Epithelial cell of esophagus (primary cell): ENCODE measurements around the gene TCOF1.

Experiments
- DNase-seq: peaks from one replicate; pipeline ENCODE4 v3.0.0; 2010; ENCODE audit warnings: low read depth
- H3K4me3 ChIP-seq: 2 replicates; pipeline ENCODE4 v1.5.1; 2011; ENCODE audit warnings: mild to moderate bottlenecking, low read length, control low read depth
- TF ChIP-seq, protein P1 (sequence below): IDR thresholded peaks from 2 replicates; pipeline ENCODE4 v1.5.1; 2011; ENCODE audit warnings: low read depth, mild to moderate bottlenecking, low read length, control low read depth, inconsistent platforms; ENCODE audit not compliant: insufficient read depth; ENCODE audit errors: missing control alignments

Gene TCOF1

DNA sequence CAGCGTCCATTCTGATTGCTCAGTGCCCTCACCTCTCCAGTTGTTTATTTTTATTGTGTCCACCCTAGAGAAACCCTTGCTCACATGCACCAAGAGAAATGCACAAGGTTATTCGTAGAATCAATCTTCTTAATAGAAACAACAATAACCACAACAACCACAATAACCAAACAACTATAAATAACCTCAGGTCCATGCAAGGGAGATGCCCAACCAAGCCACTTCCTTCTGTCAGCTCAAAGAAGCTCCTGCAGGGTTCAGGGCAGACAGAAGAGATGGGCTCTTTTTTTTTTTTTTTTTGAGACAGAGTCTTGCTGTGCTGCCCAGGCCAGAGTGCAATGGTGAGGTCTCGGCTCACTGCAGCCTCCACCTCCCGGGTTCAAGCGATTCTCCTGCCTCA lies 14.9 kb upstream of the TCOF1 start:
- no peak overlapping the region for H3K4me3 ChIP-seq
- TF ChIP-seq, protein P1, sequence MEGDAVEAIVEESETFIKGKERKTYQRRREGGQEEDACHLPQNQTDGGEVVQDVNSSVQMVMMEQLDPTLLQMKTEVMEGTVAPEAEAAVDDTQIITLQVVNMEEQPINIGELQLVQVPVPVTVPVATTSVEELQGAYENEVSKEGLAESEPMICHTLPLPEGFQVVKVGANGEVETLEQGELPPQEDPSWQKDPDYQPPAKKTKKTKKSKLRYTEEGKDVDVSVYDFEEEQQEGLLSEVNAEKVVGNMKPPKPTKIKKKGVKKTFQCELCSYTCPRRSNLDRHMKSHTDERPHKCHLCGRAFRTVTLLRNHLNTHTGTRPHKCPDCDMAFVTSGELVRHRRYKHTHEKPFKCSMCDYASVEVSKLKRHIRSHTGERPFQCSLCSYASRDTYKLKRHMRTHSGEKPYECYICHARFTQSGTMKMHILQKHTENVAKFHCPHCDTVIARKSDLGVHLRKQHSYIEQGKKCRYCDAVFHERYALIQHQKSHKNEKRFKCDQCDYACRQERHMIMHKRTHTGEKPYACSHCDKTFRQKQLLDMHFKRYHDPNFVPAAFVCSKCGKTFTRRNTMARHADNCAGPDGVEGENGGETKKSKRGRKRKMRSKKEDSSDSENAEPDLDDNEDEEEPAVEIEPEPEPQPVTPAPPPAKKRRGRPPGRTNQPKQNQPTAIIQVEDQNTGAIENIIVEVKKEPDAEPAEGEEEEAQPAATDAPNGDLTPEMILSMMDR, result no peak
- DNase-seq, result no peak

DNA sequence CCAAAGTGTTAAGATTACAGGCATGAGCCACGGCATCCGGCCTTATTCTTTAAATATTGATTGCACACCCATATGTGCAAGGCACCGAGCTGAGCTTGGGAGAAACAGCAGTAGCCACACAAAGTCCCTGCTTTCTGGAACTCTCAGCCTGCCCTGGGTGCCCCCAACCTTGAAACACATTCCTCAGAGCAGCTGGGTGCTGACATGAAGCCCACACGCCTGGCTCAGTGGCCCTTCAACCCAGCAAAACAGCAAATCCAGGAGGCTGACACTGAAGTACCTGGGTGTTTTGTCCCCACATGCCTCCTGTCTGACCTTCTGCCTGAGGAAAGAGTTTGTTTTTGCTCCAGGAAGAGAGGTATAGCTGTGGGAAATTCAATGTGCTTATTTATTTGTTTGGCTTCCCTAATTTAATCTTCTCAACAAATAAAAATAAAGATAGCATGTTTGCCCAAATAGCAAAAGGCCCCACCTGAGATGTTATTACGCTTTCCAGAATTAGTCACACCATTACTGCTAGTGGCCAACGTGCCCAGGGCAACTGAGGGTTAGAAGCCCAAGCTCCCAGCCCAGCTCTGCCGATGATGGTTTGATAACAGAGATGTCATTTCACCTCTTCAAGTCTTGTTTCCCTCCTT lies 13.4 kb upstream of the TCOF1 start:
- no peak for DNase-seq
- TF ChIP-seq, protein P1, result no peak
- H3K4me3 ChIP-seq, result no peak overlapping the region

DNA sequence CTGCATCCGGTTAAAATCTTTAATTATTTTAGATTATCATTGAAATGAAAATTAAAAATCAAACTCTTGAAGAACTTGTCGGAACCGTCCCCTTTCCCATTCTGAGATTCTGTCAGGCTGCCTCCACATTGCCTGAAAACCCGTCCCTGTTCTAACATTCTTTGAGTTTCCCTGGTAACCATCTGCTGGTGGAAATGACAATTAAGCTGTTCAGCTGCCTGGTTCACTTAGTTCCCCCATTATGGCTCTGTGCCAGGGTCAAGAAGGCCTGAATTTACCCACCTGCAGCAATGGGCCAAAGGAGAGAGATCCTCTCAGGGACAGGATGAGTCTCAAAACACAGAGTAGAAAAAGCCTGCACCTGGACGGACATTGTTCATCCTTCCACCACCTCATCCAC lies 11.8 kb upstream of the TCOF1 start:
- TF ChIP-seq, protein P1, result no peak
- H3K4me3 ChIP-seq, result no peak overlapping the region
- DNase-seq, result no peak

DNA sequence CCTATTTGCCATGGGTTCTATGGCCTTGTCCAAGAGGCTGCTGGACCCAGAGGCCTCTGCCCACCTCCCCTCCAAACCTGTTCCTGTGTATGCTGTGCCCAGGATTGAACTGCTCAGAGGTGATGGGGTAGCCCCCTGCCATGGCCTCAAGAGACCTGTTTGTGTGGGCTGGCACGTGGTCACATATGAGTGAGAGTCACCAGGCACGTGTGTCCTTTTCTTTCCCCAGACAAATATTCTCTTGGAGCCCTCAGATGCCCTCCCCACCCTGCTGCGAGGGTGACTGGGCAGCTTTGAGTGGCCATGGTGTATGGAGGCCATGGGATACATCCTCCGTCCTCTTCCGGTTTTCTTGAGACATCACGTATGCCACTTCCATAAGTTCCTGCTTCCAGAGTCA lies 10.9 kb upstream of the TCOF1 start:
- H3K4me3 ChIP-seq, result no peak overlapping the region
- no peak for DNase-seq
- TF ChIP-seq, protein P1, result no peak

DNA sequence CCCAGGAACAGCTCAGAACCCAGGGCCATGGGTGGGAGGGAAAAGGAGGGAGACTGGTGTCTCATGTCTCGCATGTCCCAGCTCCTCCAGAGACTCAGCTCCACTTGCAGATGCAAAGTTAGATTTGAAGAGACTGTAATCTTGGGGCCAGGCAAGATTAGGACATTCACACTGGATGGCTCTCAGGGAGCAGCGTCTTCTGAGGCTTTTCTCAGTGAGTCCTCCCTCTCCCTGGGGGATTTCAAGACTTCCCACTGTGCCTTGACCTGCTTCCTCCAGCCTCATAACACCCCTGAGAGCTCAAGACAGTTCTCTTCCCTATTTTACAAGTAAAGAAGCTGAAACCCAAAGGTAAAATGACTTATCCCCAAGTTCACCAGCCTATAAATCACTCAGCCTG lies 10.5 kb upstream of the TCOF1 start:
- TF ChIP-seq, protein P1, result no peak
- H3K4me3 ChIP-seq, result no peak overlapping the region
- DNase-seq, result no peak

DNA sequence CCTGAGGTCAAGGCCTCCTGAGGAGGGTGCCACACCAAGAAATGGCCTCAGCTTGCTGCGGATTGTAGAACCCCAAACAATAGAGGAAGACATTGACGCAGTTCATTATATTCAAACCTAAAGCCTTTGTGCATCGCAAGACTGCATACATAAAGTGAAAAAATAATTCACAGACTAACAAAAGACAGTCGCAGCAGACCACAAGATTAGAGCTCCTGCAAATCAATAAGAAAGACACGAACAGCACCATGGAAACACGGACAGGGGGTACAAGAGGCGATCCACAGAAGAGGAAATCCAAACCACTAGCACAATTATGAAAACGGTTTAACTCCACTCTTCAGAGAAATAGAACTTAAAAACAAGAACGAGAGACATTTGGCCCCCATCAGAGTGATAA lies 10.0 kb upstream of the TCOF1 start:
- no peak for DNase-seq
- no peak overlapping the region for H3K4me3 ChIP-seq
- TF ChIP-seq, protein P1, result no peak

DNA sequence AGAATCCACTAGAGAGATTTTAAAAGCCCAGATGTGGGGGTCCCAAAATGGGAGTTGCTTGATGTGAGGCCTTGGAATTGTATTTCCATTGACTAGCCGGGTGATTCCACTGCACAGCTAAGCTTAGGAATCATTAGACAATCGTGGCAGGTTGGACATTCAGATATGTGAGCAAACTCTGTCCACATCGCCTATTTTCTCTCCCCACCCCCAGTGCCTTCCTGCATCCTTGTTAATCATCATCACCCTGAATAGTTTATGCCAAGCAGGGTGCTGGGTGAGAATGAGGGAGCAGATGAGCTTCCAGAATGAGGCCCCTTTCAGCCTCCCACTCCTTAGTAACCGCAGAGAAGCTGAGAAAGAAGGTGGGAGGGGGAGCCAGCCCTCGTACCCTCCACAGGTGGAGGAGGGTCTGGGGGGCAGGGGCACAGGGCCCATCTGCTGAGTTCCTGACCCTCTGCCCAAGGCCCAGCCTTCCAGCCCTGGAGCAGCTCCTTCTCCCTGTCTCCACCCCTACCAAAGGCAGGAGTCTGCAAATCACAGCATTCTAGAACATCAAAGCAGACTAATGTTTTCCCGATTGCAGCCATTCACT lies 7.7 kb upstream of the TCOF1 start:
- DNase-seq, result no peak
- TF ChIP-seq, protein P1, result no peak
- no peak overlapping the region for H3K4me3 ChIP-seq
